Fibroblast of the aortic adventitia (primary cell): Measurements from ENCODE around the gene ADGRF3. TPM values are rescaled to one million over a fixed set of nuclear protein-coding genes. Genes with fewer than 3 reads are reported as not detected.

Source experiments
- DNase-seq: peaks from one replicate; pipeline ENCODE4 v3.0.0-alpha.2; 2010; ENCODE audit warnings: low read depth
- H3K4me3 ChIP-seq: 2 replicates; pipeline ENCODE4 v1.5.1; 2011; ENCODE audit warnings: low read depth, mild to moderate bottlenecking, control low read depth, low read length, moderate library complexity
- CTCF ChIP-seq: IDR thresholded peaks from 2 replicates; pipeline ENCODE4 v1.5.1; 2011; ENCODE audit warnings: mild to moderate bottlenecking, low read length, control low read depth, inconsistent platforms; ENCODE audit not compliant: insufficient read depth
- total RNA-seq: library from RNA; depleted of rRNA; stranded (reverse); fragments of >200 nt; gene quantifications from 2 replicates; pipeline ENCODE4 v1.2.3, GENCODE V29; 2012; ENCODE audit warnings: low replicate concordance

ADGRF3 gene
- 0.09 TPM in 1 of 2 replicates, not detected in the other for total RNA-seq

DNA sequence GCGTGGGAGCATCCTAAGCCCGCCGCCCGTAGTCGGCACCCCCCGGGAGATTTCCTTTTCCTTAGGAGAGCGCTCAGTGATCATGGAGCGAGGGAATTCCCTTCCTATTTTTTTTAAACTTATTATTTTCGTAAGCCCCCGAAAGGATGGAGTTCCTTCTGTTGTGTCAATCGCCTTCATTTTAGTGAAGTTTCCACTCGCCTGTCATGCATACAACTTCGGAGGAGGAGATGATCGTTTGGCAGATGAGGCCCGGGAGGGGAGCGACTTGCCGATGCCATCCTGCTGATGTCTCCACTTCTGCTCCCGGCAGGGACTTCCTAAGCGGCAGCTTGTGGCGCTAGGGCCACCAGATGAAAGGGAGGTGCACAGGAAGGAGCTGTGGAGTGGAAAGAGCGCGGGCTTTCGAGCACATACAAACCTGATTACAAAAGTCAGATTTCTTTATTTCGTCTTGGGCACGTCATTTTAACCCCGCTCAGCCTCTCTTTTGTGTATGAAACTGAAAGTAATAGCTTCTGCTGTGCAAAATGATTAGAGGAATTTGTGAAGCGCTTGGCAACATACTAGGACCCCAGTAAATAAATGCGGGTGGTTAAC, at the start of gene ADGRF3:
ADGRF3 (minus strand) TSS at position 336 of the 600 bp plus-strand sequence. CDS start 555 bp downstream, outside the sequence.
- DNase-seq: peak; percentile 43
- H3K4me3 ChIP-seq: peak within 1 kb of the TSS; percentile 91
- TF ChIP-seq CTCF: no peak

- TF ChIP-seq CTCF: no peak
- no peak overlapping the region for H3K4me3 ChIP-seq
- no peak for DNase-seq
Measured at GRCh38 chr2:26395394-26395793, 48.8 kb upstream of the ADGRF3 start.

DNA sequence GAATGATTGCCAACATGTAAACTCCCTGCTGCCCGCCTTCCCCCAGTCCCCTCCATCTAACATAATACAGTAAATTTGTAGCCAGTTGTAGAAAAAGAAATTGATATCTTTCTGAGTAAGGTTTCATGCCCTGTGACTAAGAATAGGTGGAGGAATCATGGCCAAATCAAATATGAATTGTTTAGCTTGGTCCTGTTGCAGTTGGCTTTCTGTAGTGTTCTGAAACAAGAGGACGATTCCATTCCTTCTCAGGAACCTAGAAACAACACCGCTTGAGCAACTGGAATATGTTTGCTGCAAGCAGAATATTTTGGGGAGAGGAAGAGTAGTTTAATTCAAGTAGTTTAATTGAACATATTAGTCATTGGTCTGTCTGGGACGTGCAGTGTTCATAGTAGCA, 48.1 kb upstream of the ADGRF3 start:
- TF ChIP-seq CTCF: no peak
- peak; percentile 73 for DNase-seq
- H3K4me3 ChIP-seq: no peak overlapping the region

DNA sequence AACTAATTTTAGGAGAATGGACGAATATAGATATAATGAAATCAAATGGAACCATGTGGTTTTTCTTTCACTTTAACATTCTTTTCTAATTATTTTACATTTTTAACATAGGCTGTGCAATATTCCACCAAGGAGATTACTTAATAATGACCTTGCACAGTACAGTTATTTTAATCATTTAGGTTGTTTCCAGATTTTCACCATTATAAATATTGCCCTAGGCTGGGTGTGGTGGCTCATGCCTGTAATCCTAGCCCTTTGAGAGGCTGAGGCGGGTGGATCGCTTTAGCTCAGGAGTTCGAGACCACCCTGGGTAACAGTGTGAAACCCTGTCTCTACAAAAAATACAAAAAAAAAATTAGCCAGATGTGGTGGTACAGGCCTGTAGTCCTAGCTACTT, 40.6 kb upstream of the ADGRF3 start:
- no peak for TF ChIP-seq CTCF
- no peak for DNase-seq
- no peak overlapping the region for H3K4me3 ChIP-seq

GRCh38 chr2:26384597-26384996, 38.0 kb upstream of the ADGRF3 start:
- DNase-seq: no peak
- TF ChIP-seq CTCF: no peak
- no peak overlapping the region for H3K4me3 ChIP-seq

DNA sequence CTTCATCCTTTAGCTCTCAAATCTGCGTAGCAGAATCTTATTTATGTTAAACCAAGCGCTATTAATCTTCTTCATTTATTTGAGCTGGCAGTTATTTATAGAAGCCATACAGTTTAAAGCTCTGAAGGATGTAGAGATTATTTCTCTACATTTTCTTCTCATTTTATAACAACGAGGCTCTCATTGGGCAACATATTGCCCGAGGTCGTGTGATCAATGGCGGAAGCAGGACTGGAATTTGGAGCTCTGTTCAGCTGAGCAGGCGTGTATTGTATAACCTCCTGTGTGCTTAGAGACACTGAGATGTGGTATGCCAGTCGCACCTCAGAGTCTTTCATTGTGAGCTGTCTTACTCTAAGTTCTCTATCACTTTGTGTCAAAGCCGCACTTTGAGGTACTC, 37.6 kb upstream of the ADGRF3 start:
- no peak overlapping the region for H3K4me3 ChIP-seq
- no peak for DNase-seq
- TF ChIP-seq CTCF: no peak

- DNase-seq: no peak
- H3K4me3 ChIP-seq: no peak overlapping the region
- TF ChIP-seq CTCF: no peak
Measured at GRCh38 chr2:26382564-26382963, 36.0 kb upstream of the ADGRF3 start.
